ENCODE results near the gene NAB1.

Gene NAB1

GRCh38 chr2:190653931-190654330 lies 5.0 kb downstream of the NAB1 start:
- H3K27me3 ChIP-seq (ENCODE audit: insufficient read depth, low read depth, severe bottlenecking): no peaks in the 10 kb centered on the region
- DNase-seq: no peak
- TF ChIP-seq, protein P1, sequence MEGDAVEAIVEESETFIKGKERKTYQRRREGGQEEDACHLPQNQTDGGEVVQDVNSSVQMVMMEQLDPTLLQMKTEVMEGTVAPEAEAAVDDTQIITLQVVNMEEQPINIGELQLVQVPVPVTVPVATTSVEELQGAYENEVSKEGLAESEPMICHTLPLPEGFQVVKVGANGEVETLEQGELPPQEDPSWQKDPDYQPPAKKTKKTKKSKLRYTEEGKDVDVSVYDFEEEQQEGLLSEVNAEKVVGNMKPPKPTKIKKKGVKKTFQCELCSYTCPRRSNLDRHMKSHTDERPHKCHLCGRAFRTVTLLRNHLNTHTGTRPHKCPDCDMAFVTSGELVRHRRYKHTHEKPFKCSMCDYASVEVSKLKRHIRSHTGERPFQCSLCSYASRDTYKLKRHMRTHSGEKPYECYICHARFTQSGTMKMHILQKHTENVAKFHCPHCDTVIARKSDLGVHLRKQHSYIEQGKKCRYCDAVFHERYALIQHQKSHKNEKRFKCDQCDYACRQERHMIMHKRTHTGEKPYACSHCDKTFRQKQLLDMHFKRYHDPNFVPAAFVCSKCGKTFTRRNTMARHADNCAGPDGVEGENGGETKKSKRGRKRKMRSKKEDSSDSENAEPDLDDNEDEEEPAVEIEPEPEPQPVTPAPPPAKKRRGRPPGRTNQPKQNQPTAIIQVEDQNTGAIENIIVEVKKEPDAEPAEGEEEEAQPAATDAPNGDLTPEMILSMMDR (IDR thresholded peaks at IDR 0.05; ENCODE audit: low read depth, low read length): no peak
- H3K9me3 ChIP-seq (ENCODE audit: severe bottlenecking): no peaks in the 10 kb centered on the region
- peaks cover 8% of the 10 kb centered on the region; the same call in 1 of the 2 replicates for H3K36me3 ChIP-seq
- H3K4me3 ChIP-seq (ENCODE audit: low read depth, low read length): no peak overlapping the region
- H3K27ac ChIP-seq: no peak overlapping the region

- no peak for DNase-seq
- no peak overlapping the region for H3K27ac ChIP-seq
- TF ChIP-seq, protein P1 (IDR thresholded peaks at IDR 0.05; ENCODE audit: low read depth, low read length): no peak
- peaks cover 11% of the 10 kb centered on the region for H3K36me3 ChIP-seq
- H3K27me3 ChIP-seq (ENCODE audit: insufficient read depth, low read depth, severe bottlenecking): no peaks in the 10 kb centered on the region
- no peaks in the 10 kb centered on the region for H3K9me3 ChIP-seq (ENCODE audit: severe bottlenecking)
- H3K4me3 ChIP-seq (ENCODE audit: low read depth, low read length): no peak overlapping the region
Measured at GRCh38 chr2:190655113-190655512, 6.2 kb downstream of the NAB1 start.

DNA sequence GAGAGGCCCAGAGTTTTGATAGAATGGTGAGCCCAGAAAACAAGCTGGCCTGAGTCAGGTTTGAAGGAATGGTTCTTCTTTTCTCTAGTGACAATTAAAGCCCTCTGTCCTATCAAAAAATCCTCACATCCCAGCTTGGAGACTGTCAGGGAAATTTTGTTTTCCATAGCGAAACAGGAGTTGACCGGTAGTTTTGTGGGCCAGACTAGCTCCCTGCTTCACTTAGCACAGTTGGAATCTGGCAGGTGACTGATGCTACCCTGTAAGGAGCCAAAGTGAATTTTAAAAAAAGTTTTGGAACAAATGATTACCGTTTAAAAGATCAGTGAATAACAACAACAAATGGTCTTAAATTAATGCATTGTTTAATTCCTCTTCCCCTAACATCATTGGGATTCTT lies 6.7 kb downstream of the NAB1 start:
- H3K4me3 ChIP-seq (ENCODE audit: low read depth, low read length): no peak overlapping the region
- no peak overlapping the region for H3K27ac ChIP-seq
- no peak for DNase-seq
- TF ChIP-seq, protein P1 (IDR thresholded peaks at IDR 0.05; ENCODE audit: low read depth, low read length): no peak
- no peaks in the 10 kb centered on the region for H3K27me3 ChIP-seq (ENCODE audit: insufficient read depth, low read depth, severe bottlenecking)
- H3K9me3 ChIP-seq (ENCODE audit: severe bottlenecking): no peaks in the 10 kb centered on the region
- H3K36me3 ChIP-seq: peaks cover 11% of the 10 kb centered on the region

GRCh38 chr2:190656301-190656700 lies 7.4 kb downstream of the NAB1 start:
- Histone ChIP-seq H3K9me3 (ENCODE audit: severe bottlenecking) (no peaks in the 10 kb centered on the region), H3K36me3 (peaks cover 11% of the 10 kb centered on the region), H3K27ac (no peak overlapping the region), H3K4me3 (ENCODE audit: low read depth, low read length) (no peak overlapping the region), H3K27me3 (ENCODE audit: insufficient read depth, low read depth, severe bottlenecking) (no peaks in the 10 kb centered on the region)
- TF ChIP-seq, protein P1 (IDR thresholded peaks at IDR 0.05; ENCODE audit: low read depth, low read length): no peak
- no peak for DNase-seq

DNA sequence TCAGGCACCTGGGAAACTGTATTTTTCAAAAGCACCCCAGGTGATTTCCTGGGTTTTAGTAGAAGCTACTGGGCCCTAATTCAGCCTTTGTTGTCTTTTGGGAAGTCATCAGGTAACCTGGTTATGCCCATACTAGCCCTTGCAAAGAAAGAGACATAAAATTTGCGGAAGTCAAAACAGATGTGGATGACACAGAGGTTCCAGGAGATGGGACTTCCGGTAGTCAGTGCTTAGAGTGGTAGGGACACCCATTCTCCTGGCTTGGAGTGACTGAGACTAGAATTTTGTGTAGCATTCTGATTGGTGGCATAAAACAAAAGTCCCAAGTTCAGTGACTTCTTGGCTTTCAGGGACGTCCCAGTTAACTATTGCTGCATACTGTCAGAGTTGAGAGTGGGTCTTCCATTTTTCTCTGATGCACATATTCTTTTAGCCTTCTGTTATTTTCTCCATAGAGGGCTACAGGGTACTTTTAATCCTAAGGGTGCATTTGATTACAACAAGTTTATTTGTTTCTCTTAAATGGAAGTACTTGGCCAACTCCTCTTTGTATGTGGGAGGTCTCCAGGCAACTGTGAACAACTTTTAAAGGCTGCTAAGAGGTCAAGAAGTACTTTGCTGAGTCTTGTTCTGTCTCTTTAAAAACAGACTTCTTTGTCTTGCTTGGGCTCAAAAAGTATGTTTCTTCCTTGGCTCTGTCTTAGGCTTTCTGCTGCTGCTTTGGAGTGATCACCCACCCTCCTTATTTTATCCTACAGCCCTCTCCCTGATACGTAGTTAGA lies 8.8 kb downstream of the NAB1 start:
- TF ChIP-seq, protein P1 (IDR thresholded peaks at IDR 0.05; ENCODE audit: low read depth, low read length): no peak
- Histone ChIP-seq H3K4me3 (ENCODE audit: low read depth, low read length) (no peak overlapping the region), H3K27ac (no peak overlapping the region), H3K27me3 (ENCODE audit: insufficient read depth, low read depth, severe bottlenecking) (no peaks in the 10 kb centered on the region), H3K36me3 (peaks cover 11% of the 10 kb centered on the region), H3K9me3 (ENCODE audit: severe bottlenecking) (no peaks in the 10 kb centered on the region)
- DNase-seq: no peak

GRCh38 chr2:190659553-190659952 lies 10.7 kb downstream of the NAB1 start:
- no peak for DNase-seq
- Histone ChIP-seq H3K9me3 (ENCODE audit: severe bottlenecking) (no peaks in the 10 kb centered on the region), H3K4me3 (ENCODE audit: low read depth, low read length) (no peak overlapping the region), H3K36me3 (peaks cover 7% of the 10 kb centered on the region), H3K27me3 (ENCODE audit: insufficient read depth, low read depth, severe bottlenecking) (no peaks in the 10 kb centered on the region), H3K27ac (no peak overlapping the region)
- TF ChIP-seq, protein P1 (IDR thresholded peaks at IDR 0.05; ENCODE audit: low read depth, low read length): no peak

Measured in WERI-Rb-1 (cell line).